GM19023 (cell line): ENCODE data around the gene ITPRIPL1.

ENCODE experiments used
- ATAC-seq: cut with Tn5 transposase; IDR thresholded peaks from one replicate; pipeline ENCODE4 v1.9.1; 2021; ENCODE audit warnings: mild to moderate bottlenecking, moderate library complexity; ENCODE audit not compliant: unreplicated experiment

The ITPRIPL1 gene

GRCh38 chr2:96320728-96321622 lies 4.1 kb upstream of the ITPRIPL1 start:
- ATAC-seq, result peak; percentile 18

- ATAC-seq, result no peak
These were observed 1.3 kb upstream of the ITPRIPL1 start for GRCh38 chr2:96323849-96324248.

- no peak for ATAC-seq
These were observed 436 bp upstream of the ITPRIPL1 start for GRCh38 chr2:96324721-96325040.

GRCh38 chr2:96325884-96326255 lies 753 bp downstream of the ITPRIPL1 start:
- ATAC-seq, result no peak

GRCh38 chr2:96326564-96326963 lies 1.4 kb downstream of the ITPRIPL1 start:
- ATAC-seq, result no peak

- ATAC-seq, result no peak
These were observed 2.1 kb downstream of the ITPRIPL1 start for GRCh38 chr2:96326990-96327820.

- ATAC-seq, result no peak
These were observed 4.3 kb downstream of the ITPRIPL1 start for GRCh38 chr2:96329456-96329855.

GRCh38 chr2:96329874-96330273 lies 4.8 kb downstream of the ITPRIPL1 start:
- ATAC-seq, result no peak

GRCh38 chr2:96330407-96330806 lies 5.3 kb downstream of the ITPRIPL1 start:
- no peak for ATAC-seq

- ATAC-seq, result no peak
These were observed 8.6 kb downstream of the ITPRIPL1 start for GRCh38 chr2:96333708-96334107.

- no peak for ATAC-seq
These were observed 11.1 kb downstream of the ITPRIPL1 start for GRCh38 chr2:96336104-96336775.

- no peak for ATAC-seq
These were observed 11.8 kb downstream of the ITPRIPL1 start for GRCh38 chr2:96336873-96337272.

- ATAC-seq, result no peak
These were observed 15.6 kb downstream of the ITPRIPL1 start for GRCh38 chr2:96340493-96341414.

GRCh38 chr2:96341641-96342040 lies 16.5 kb downstream of the ITPRIPL1 start:
- no peak for ATAC-seq

GRCh38 chr2:96342085-96342484 lies 17.0 kb downstream of the ITPRIPL1 start:
- ATAC-seq, result no peak

- ATAC-seq, result peak; percentile 84
These were observed 18.9 kb downstream of the ITPRIPL1 start for GRCh38 chr2:96344011-96344410.

GRCh38 chr2:96345438-96345837 lies 20.3 kb downstream of the ITPRIPL1 start:
- ATAC-seq, result no peak

GRCh38 chr2:96345868-96346462 lies 20.8 kb downstream of the ITPRIPL1 start:
- no peak for ATAC-seq

- ATAC-seq, result no peak
These were observed 22.3 kb downstream of the ITPRIPL1 start for GRCh38 chr2:96347395-96347794.

- no peak for ATAC-seq
These were observed 28.0 kb downstream of the ITPRIPL1 start for GRCh38 chr2:96353032-96353561.
